HUES6 (cell line): ENCODE measurements around the gene PFKFB4.

Experiments used
- H3K27ac ChIP-seq: 2 replicates; pipeline ENCODE4 v1.7.0; 2013; ENCODE audit warnings: low read depth, mild to moderate bottlenecking, low read length, inconsistent platforms
- H3K27me3 ChIP-seq: 2 replicates; pipeline ENCODE4 v1.6.1; 2013; ENCODE audit warnings: low read length; ENCODE audit not compliant: control insufficient read depth, insufficient read depth
- H3K36me3 ChIP-seq: 2 replicates; pipeline ENCODE4 v1.6.1; 2013; ENCODE audit warnings: low read length; ENCODE audit not compliant: control insufficient read depth, insufficient read depth
- H3K4me1 ChIP-seq: 2 replicates; pipeline ENCODE4 v1.6.1; 2013; ENCODE audit warnings: low read length; ENCODE audit not compliant: control insufficient read depth, insufficient read depth
- H3K4me3 ChIP-seq: 2 replicates; pipeline ENCODE4 v1.5.1; 2013; ENCODE audit warnings: low read depth, low read length
- H3K9ac ChIP-seq: one replicate; pipeline ENCODE4 v1.6.1; 2013; ENCODE audit warnings: mild to moderate bottlenecking, low read length
- H3K9me3 ChIP-seq: 2 replicates; pipeline ENCODE4 v1.6.1; 2013; ENCODE audit warnings: low read depth, low read length; ENCODE audit not compliant: control insufficient read depth, insufficient read depth

The PFKFB4 gene

DNA sequence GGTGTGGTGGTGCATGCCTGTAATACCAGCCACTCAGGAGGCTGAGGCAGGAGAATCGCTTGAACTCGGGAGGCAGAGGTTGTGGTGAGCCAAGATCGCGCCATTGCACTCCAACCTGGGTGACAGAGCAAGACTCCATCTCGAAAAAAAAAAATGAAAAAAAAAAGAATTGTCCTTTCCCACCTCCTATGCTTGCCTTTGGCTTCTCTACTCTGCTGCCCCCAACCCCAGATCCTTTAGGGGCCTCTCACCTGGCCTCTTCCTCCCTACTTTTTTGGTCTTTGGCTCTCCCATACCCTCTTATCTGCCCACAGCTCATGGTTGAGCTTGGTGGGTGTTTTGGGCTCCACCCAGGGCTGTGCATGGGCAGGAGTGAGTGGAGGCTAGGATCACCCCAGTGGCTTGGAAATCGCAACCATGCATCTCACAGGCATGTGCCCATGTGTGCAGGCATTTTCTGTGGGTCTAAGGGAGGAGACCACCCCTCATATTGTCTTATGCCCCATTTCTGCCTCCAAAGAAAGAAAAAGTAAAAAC is 50.6 kb downstream of the PFKFB4 start:
- H3K9me3 ChIP-seq, result no peaks in the 10 kb centered on the region
- no peak overlapping the region for H3K9ac ChIP-seq
- 0 out of 2 replicates have a peak, but pooled peaks cover 1% of the 10 kb centered on the region for H3K36me3 ChIP-seq
- peaks cover 32% of the 10 kb centered on the region for H3K4me1 ChIP-seq
- no peak overlapping the region for H3K4me3 ChIP-seq
- no peak overlapping the region for H3K27ac ChIP-seq
- H3K27me3 ChIP-seq, result no peaks in the 10 kb centered on the region

DNA sequence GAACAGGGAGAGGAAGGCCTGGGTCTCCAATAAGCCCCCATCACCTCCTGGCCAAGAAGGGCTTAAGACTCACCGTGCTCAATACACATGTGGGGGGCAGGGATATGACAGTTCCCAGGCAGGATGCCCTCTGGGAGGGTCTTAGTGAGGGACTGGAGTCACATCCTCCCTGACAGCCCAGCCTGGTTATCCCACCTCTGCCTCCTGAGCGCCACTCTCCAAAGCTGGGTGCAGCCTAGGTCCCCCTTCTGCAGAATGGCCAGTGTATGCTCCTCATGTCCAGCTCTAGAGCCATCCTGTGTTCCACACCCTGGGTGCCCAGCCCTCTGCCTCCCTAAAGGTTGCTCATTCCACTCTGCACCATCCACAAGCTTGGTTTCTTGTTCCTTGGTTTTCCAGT is 51.5 kb downstream of the PFKFB4 start:
- H3K4me3 ChIP-seq, result no peak overlapping the region
- H3K27me3 ChIP-seq, result no peaks in the 10 kb centered on the region
- H3K4me1 ChIP-seq, result peaks cover 32% of the 10 kb centered on the region
- H3K36me3 ChIP-seq, result peaks cover 10% of the 10 kb centered on the region
- no peak overlapping the region for H3K27ac ChIP-seq
- no peaks in the 10 kb centered on the region for H3K9me3 ChIP-seq
- H3K9ac ChIP-seq, result no peak overlapping the region

DNA sequence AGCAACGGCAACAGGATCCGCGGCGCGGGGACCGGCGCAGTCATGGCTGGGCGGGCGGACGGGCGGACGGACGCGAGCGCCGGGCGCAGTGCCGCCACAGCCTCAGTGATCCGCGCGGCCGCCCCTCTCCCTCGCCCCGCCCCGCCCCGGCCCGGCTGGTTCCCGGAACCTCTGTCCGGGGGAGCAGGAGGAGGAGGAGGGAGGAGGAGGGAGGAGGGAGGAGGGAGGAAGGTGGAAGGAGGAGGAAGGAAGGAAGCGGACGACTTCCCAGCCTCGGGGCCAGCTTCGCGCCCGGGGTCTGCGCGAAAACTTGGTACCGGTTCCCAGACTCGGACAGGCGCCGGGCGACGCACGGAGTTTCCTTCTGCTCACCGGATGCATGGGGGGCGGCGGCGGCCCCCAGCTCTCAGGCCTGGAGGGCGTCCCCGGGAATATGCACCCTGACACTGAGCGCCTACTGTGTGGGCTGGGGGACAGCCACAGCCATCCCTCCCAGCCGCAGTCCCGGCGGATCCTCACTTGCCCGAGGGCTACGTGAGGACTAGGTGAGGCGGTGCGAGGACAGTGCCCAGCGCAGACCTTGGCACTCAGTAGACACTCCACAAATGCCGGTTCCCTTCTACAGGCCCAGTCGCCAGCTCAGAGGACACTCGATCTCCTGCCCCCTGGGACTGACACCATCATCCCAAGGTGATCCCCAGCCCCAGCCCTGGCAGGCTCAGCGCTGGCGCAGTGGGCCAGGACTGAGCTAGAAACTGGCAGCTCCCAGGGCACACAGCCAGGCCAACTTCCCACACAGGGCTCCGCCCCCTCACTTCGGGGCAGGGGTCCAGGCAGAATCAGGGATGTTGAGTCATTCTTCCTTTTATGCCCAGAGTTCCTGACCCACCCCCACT is 52.3 kb downstream of the PFKFB4 start, which contains the start of gene SHISA5:
SHISA5 (minus strand) TSS at position 124 of the 896 bp plus-strand sequence; CDS start at position 44, 80 bp downstream.
- peak within 1 kb of the TSS; percentile 75; the same call in 1 of the 2 replicates for H3K27ac ChIP-seq
- H3K36me3 ChIP-seq, result peaks cover 15% of the 10 kb centered on the region
- H3K9ac ChIP-seq, result peak within 1 kb of the TSS; percentile 73
- H3K27me3 ChIP-seq, result no peaks in the 10 kb centered on the region
- peak within 1 kb of the TSS; percentile 81 for H3K4me3 ChIP-seq
- no peaks in the 10 kb centered on the region for H3K9me3 ChIP-seq
- H3K4me1 ChIP-seq, result peaks cover 26% of the 10 kb centered on the region

DNA sequence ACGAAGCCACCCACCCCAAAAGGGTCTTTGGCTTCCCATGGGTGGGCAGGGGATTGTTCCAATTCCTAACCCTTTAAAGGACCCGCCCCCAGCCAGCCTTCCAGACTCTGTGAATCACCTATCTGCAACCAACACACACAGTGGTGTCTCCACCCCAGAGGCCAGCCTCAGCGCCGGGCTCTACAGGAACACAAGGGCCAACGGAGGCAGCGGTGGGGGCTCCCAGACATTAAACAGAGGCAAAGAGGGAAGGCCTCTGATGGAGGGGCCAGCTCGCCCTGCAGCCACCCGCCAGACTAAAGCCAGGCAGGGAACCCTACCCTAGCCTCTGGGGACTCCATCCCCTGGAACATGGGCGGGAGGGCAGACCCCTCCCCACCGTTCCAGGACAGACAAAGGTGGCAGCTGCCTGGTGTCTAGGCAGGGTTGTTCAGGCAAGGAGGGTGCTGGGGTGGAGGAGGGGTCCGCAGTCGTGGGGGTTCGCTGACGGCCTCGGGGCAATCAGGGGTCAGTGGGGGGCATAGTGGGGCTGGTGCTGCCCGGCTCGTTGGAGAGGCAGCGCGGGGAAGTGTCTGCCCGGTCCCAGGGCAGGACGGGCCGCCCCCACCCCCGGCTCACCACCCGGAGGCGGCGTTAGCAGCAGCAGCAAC is 53.1 kb downstream of the PFKFB4 start:
- H3K36me3 ChIP-seq, result peaks cover 18% of the 10 kb centered on the region
- peak overlapping the region; percentile 81 for H3K4me3 ChIP-seq
- peak overlapping the region; percentile 73 for H3K9ac ChIP-seq
- no peaks in the 10 kb centered on the region for H3K9me3 ChIP-seq
- H3K27me3 ChIP-seq, result no peaks in the 10 kb centered on the region
- H3K4me1 ChIP-seq, result peaks cover 23% of the 10 kb centered on the region
- peak overlapping the region; percentile 75; the same call in 1 of the 2 replicates for H3K27ac ChIP-seq

DNA sequence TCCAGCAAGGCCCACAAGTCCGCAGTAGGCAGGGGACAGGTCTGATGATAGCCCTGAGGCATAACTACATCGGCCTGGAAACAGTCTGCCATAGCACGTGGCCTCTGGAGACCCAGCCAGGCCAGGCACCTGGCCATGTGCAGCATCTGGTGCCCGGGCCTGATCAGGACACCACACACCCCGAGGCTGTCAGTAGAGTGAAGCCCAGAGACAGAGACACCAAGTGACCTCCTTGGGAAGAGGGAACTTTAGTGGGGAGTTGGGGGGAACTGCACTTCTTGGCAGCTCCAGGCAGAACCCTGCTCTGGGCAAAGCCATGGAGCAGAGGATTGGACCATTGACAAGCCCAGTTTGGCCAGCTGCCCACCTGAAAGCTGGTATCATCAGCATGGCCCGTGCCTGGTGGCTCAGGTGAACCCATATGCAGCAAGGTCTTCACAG is 53.9 kb downstream of the PFKFB4 start:
- Histone ChIP-seq H3K9me3 (peaks cover 4% of the 10 kb centered on the region; the same call in 1 of the 2 replicates), H3K27me3 (no peaks in the 10 kb centered on the region), H3K4me3 (peak overlapping the region; percentile 81), H3K27ac (no peak overlapping the region), H3K36me3 (peaks cover 25% of the 10 kb centered on the region), H3K9ac (no peak overlapping the region), H3K4me1 (peaks cover 23% of the 10 kb centered on the region)

DNA sequence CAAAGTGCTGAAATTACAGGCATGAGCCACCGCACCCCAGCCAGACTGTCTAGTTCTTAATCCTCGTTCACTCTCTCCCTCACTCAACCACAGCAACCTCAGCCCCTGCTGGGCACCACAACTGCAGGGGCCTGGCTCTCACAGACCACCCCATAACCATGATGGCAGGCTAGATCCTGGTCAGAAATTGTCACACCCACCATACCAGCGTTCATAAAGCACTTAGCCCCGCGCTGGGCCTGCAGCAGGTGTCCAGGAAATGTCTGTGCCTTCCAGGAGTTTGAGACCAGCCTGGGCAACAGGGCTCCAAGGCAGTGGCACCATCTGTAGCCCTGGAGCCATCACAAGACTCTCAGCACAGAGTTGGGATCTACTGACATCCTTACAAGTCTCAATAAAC is 54.5 kb downstream of the PFKFB4 start:
- H3K27ac ChIP-seq, result no peak overlapping the region
- peaks cover 4% of the 10 kb centered on the region; the same call in 1 of the 2 replicates for H3K9me3 ChIP-seq
- H3K27me3 ChIP-seq, result no peaks in the 10 kb centered on the region
- H3K36me3 ChIP-seq, result peaks cover 28% of the 10 kb centered on the region
- peaks cover 19% of the 10 kb centered on the region for H3K4me1 ChIP-seq
- no peak overlapping the region for H3K9ac ChIP-seq
- H3K4me3 ChIP-seq, result no peak overlapping the region

DNA sequence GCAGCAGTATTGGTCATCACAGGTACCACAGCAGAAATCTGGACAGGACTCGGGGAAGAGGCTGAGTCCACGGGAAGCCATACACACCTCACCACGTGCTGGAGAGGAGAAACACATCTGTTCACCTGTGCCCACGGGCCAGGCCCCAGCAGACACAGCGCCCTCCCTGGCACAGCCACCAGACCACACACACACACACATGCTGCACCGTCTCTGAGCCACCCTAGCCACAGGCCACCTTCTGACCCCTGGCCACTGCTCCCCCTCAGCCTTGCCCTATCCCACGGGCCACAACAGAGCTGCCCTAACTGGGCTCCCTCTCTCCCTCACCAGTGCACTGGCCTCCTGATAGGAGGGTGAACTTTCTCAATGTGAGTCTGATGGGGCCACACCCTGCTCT is 55.4 kb downstream of the PFKFB4 start:
- Histone ChIP-seq H3K4me3 (no peak overlapping the region), H3K27me3 (no peaks in the 10 kb centered on the region), H3K9me3 (peaks cover 4% of the 10 kb centered on the region; the same call in 1 of the 2 replicates), H3K36me3 (peaks cover 28% of the 10 kb centered on the region), H3K27ac (no peak overlapping the region), H3K4me1 (peaks cover 16% of the 10 kb centered on the region), H3K9ac (no peak overlapping the region)

DNA sequence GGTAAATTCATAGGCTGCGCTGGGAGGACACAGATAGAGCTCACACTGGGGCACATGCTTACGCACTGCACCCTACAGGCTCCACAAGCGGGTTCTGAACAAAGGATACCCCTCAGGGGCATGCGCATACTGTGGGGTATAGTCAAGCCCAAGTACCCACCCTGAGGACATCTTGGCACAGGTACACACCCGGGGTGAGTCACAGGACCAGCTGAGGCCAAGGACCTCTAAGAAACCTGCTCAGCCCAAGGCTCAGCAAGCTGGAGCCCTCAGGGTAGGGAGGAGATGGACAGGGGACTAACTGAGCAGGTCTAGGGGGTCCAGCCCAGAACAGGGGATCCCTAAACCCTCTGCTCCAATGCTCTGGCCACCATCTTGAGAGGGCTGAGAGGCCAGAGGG is 55.9 kb downstream of the PFKFB4 start:
- Histone ChIP-seq H3K27ac (no peak overlapping the region), H3K4me3 (no peak overlapping the region), H3K36me3 (peaks cover 28% of the 10 kb centered on the region), H3K4me1 (peaks cover 16% of the 10 kb centered on the region), H3K9me3 (peaks cover 4% of the 10 kb centered on the region; the same call in 1 of the 2 replicates), H3K9ac (no peak overlapping the region), H3K27me3 (no peaks in the 10 kb centered on the region)

DNA sequence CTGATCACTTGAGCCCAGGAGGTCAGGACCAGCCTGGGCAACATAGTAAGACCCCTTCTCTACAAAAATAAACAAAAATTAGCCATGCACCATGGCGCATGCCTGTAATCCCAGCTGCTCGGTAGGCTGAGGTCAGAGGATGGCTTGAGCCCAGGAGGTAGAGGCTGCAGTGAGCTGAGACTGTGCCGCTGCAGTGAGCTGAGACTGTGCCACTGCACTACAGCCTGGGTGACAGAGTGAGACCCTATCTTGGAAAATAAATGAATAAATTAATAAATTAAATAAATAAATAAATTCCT is 63.5 kb downstream of the PFKFB4 start:
- peaks cover 8% of the 10 kb centered on the region; the same call in 1 of the 2 replicates for H3K4me1 ChIP-seq
- peaks cover 1% of the 10 kb centered on the region; the same call in 1 of the 2 replicates for H3K9me3 ChIP-seq
- no peak overlapping the region for H3K27ac ChIP-seq
- H3K27me3 ChIP-seq, result no peaks in the 10 kb centered on the region
- H3K9ac ChIP-seq, result no peak overlapping the region
- no peak overlapping the region for H3K4me3 ChIP-seq
- H3K36me3 ChIP-seq, result peaks cover 25% of the 10 kb centered on the region

DNA sequence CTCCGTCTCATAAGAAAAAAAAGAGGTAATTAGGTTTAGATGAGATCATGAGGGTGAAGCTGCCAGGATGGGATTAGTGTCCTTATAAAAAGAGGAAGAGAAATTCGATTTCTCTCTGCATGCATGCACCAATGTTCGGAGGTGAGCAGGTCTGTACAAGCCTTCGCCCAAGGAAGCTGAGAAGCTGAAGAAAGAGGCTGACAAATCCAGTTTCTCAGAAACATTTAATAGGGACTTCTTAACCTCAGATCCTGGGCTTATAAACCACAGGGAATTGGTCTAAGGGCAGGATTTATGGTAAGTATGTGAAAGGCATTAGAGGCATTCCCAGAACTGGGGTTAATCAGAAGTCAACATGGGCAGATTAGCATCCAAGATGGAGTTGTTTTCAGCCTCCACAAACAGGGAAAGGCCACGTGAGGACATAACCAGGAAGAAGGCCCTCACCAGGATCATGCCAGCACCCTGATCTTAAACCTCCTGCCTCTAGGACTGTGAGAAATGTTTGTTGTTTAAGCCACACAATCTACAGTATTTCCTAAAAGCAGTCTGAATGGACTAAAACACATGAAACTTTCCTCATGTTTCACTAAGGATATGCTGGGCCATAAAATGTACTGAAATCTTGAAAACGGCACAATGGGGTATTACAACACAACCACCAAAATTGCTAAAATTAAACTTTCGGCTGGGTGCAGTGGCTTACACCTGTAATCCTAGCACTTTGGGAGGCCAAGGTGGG is 64.0 kb downstream of the PFKFB4 start:
- Histone ChIP-seq H3K4me1 (peaks cover 8% of the 10 kb centered on the region; the same call in 1 of the 2 replicates), H3K27ac (no peak overlapping the region), H3K4me3 (no peak overlapping the region), H3K9ac (no peak overlapping the region), H3K9me3 (no peaks in the 10 kb centered on the region), H3K27me3 (no peaks in the 10 kb centered on the region), H3K36me3 (peaks cover 20% of the 10 kb centered on the region)
